ENCODE data around the gene ZNF672. TPM values are rescaled to one million over a fixed set of nuclear protein-coding genes. Genes with fewer than 3 reads are reported as not detected.
A peak's percentile ranks its signal among the peaks of the same experiment; 100 is the strongest.
"Not testable (repeated sequence)": the region's sequence is repeated elsewhere in the genome, so short reads cannot be mapped to it uniquely, and the experiment has no call there.

Gene ZNF672
- polyA plus RNA-seq, 3 donors from 2014 or later = 17.1 to 36.9 (median 29.3) TPM

DNA sequence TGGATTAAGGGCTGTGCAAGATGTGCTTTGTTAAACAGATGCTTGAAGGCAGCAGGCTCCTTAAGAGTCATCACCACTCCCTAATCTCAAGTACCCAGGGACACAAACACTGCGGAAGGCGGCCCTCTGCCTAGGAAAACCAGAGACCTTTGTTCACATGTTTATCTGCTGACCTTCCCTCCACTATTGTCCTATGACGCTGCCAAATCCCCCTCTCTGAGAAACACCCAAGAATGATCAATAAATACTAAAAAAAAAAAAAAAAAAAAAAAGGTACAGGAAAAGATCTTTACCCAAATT lies 7.4 kb upstream of the ZNF672 start:
- H3K27ac Mint-ChIP-seq = not testable (repeated sequence)

DNA sequence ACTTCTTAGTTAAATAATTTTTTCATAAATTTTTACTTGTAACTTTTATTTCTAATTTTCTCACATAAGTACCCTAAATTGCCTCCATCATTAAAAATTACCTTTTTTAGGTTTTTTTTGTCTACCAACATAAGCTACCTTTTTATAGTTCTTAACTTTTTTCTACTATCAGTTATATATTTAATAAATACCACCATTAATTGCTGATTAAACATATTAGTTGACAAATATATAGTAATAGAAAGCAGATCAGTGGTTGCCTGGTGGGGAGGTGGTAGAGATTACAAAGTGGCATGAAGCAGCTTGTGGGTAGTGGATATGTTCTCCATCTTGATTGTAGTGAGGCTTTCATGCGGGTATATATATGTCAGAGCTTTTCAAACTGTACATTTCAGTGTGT lies 6.2 kb upstream of the ZNF672 start:
- peaks cover 1 to 5% (median 5%) of the 10 kb centered on the region in 3 donors for H3K27me3 Mint-ChIP-seq (ENCODE audit: low read depth in 3 of 3)
- no peak overlapping the region for H3K27ac Mint-ChIP-seq
- peaks cover 8% of the 10 kb centered on the region in 2 donors for H3K4me1 Mint-ChIP-seq
- H3K4me3 Mint-ChIP-seq = no peak overlapping the region
- no peaks in the 10 kb centered on the region for H3K9me3 Mint-ChIP-seq
- no peak for DNase-seq
- H3K36me3 Mint-ChIP-seq = no peaks in the 10 kb centered on the region

More for the DNA sequence above, 7.4 kb upstream of the ZNF672 start:
- H3K36me3 Mint-ChIP-seq, H3K9me3 Mint-ChIP-seq, DNase-seq, H3K4me3 Mint-ChIP-seq: not testable (repeated sequence)
- Mint-ChIP-seq H3K4me1 (peaks cover 17 to 20% of the 10 kb centered on the region in 2 donors), H3K27me3 (ENCODE audit: low read depth in 3 of 3) (peaks cover 10 to 14% (median 10%) of the 10 kb centered on the region in 3 donors)

DNA sequence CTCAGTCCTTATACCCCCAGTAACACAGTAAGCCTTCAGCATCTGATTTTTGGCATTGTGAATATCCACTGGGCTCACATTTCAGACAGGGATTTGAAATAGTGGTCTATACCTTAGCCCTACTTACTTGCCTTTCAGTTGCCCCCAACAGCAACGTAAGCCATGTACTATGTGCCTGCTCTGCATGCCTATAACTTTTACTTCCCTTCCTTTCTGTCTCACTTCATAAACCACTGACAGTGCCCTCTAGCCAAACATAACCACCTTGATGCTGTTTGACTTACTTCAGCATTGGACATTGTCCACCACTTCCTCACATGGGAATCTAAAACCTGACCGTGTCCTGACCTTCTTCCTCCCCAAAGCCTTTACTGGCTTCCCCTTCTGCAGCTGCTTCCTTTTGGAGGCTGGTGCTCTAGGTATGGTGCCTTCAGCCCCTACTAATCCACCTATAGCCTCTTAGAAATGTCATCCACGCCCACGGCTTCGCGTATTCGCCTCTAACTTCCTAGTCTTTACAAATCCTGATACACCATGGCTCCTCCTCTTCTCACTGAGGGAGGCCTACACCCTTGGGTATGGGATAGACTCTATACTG lies 3.6 kb upstream of the ZNF672 start:
- H3K4me1 Mint-ChIP-seq = peaks cover 6 to 8% of the 10 kb centered on the region in 2 donors
- H3K36me3 Mint-ChIP-seq = no peaks in the 10 kb centered on the region
- peaks cover 7 to 15% (median 8%) of the 10 kb centered on the region in 3 donors for H3K27me3 Mint-ChIP-seq (ENCODE audit: low read depth in 3 of 3)
- DNase-seq = no peak
- no peaks in the 10 kb centered on the region for H3K9me3 Mint-ChIP-seq
- no peak overlapping the region for H3K4me3 Mint-ChIP-seq
- H3K27ac Mint-ChIP-seq = no peak overlapping the region

DNA sequence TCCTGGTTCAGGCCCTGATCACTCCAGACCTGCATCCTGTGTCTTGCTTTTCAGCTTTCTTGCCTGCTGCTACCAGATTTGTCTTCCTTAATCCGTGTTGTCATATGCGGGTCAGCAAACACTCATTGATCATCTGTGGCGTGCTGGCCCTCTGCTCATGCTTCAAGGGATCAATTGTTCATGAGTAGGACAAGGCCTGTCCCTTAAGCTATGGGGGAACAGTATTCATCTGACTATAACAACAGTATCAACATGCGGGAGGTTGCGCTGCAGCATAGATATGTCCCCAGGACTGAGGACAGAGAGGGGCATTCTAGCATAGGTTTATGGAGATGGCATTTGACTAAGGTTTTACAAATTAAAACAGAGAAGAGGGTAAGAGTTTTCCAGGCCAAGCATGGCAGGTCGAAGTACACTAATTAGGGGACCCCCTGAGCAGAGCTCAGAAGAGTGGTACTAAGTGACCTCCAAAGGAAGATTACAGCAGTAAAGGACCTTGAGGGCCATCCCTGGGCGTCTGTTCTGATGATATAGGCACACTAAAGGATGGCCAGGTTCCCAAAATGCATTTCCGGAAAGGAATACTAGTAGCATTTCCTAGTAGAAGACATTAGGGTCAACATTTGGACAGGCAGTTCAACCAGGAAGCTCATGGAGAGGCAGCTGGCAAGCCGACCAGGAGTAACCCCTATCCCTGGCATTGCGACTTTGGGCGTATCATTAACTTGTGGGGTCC lies 811 bp upstream of the ZNF672 start:
- Mint-ChIP-seq H3K36me3 (no peaks in the 10 kb centered on the region), H3K9me3 (no peaks in the 10 kb centered on the region), H3K27ac (no peak overlapping the region), H3K4me3 (no peak overlapping the region), H3K27me3 (ENCODE audit: low read depth in 3 of 3) (peaks cover 8 to 14% (median 8%) of the 10 kb centered on the region in 3 donors), H3K4me1 (peaks cover 25 to 30% of the 10 kb centered on the region in 2 donors)
- no peak for DNase-seq

DNA sequence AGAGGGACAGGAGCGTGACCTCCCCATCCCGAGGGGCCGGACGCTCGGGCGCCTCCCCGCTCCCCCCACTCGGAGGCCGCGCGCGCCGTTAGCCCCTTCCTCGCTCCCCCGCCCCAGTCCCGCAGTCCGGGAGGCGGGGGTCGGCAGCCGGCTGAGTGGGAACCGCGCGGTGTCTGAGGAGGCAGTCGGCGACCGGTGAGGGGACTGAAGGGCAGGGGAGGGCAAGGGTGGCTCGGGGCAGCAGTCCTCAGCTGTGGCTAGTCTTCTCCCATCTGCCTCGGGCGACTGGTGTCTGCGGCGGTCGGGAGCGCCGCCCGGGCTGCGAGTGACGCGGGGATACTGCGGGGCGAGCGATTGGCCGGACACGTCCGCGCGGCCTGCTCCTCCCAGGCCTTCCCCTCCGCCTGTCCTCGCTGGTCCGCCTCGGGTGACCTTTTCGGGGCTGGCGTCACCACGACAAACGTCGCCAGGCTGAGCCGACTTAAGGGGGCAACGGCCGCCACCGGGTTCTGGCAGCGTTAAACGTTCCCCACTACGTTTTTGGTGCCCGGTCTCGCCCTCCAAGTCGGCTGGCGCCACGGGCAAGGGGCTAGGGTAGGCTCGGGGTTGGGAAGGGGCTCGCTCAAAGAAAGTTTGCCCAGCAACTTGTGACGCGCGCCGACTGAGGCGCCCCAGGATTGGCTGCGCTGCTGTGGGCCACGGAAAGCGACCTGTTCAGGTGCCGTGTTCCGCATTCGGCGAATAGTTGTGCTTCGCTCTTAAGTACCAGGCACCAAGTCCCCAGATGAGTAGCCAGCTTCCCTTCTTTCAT lies 538 bp downstream of the ZNF672 start:
- Mint-ChIP-seq H3K4me3 (peak overlapping the region in 1 of 5 donors; percentile 95), H3K9me3 (no peaks in the 10 kb centered on the region), H3K36me3 (no peaks in the 10 kb centered on the region), H3K4me1 (peaks cover 25 to 33% of the 10 kb centered on the region in 2 donors), H3K27me3 (ENCODE audit: low read depth in 3 of 3) (peaks cover 4 to 13% (median 8%) of the 10 kb centered on the region in 3 donors), H3K27ac (peak overlapping the region in 4 of 6 donors; percentile 96 to 100 (median 99))
- peak; percentile 91 to 92 (median 92) for DNase-seq

DNA sequence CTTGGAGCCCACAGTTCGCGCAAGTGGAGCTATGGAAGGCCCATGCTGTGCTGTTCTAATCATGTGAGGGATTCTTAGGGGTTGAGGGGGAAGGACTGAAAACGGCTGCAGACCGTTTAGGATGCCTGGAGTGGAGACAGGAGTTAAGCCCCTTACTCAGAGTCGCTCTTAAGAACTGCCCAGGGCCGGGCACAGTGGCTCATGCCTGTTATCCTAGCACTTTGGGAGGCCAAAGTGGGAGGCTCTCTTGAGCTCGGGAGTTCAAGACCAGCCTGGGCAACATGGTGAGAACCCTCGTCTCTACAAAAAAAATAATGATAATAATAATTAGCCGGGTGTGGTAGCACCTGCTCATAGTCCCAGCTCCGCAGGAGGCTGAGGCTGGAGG lies 1.1 kb downstream of the ZNF672 start:
- H3K27me3 Mint-ChIP-seq (ENCODE audit: low read depth in 3 of 3) = peaks cover 4 to 13% (median 8%) of the 10 kb centered on the region in 3 donors
- H3K4me3 Mint-ChIP-seq = peak overlapping the region in 1 of 5 donors; percentile 95
- H3K36me3 Mint-ChIP-seq = peaks cover 0 to 2% (median 0%) of the 10 kb centered on the region in 3 donors

DNA sequence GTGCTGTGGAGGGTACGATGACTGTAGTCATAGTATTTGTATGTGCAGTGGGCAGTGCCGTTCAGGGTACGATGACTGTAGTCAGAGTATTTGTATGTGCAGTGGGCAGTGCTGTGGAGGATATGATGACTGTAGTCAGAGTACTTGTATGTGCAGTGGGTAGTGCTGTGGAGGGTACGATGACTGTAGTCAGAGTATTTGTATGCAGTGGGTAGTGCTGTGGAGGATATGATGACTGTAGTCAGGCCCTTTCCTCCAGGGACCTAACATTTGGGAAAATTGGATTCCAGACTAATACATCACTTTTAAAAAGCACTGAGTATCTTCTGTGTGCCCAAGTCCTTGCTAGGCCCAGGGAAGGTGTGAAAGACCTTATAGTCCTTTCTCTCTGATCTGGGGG lies 2.9 kb downstream of the ZNF672 start:
- Mint-ChIP-seq H3K9me3 (no peaks in the 10 kb centered on the region), H3K4me1 (peaks cover 25 to 33% of the 10 kb centered on the region in 2 donors), H3K27me3 (ENCODE audit: low read depth in 3 of 3) (peaks cover 4 to 13% (median 8%) of the 10 kb centered on the region in 3 donors), H3K36me3 (peaks cover 0 to 11% (median 6%) of the 10 kb centered on the region in 3 donors), H3K4me3 (peak overlapping the region in 3 of 5 donors; percentile 7 to 33 (median 17)), H3K27ac (peak overlapping the region in 3 of 6 donors; percentile 2 to 70 (median 16))
- no peak for DNase-seq

More for the DNA sequence above, 1.1 kb downstream of the ZNF672 start:
- no peak for DNase-seq
- peak overlapping the region in 4 of 6 donors; percentile 96 to 100 (median 99) for H3K27ac Mint-ChIP-seq
- peaks cover 25 to 33% of the 10 kb centered on the region in 2 donors for H3K4me1 Mint-ChIP-seq
- no peaks in the 10 kb centered on the region for H3K9me3 Mint-ChIP-seq

DNA sequence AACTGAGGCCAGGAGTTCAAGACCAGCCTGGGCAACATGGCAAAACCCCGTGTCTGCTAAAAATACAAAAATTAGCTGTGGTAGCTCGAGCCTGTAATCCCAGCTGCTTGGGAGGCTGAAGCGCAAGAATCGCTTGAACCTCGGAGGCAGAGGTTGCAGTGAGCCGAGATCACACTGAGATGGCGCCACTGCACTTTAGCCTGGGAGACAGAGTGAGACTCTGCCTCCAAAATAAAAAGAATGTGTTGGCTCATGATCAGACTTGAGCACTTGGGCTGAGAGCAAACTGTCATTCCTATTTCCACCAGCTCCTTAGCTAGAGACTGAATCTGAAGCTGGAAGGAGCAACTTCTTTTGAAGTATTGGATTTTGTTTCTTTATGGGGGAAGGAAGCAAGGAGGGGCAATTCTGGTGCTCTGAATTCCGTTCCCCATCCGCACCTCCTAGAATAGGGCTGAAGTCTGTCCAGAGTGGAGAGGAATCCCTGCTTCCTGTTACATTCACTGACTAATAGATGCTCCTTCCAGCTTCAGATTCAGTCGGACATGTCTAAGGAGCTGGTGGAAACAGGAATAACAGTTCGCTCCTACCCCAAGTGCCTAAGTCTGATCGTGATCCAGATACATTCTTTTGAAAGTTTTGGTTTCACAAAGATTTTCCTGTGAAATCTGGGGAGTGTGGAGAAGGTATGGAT lies 3.8 kb downstream of the ZNF672 start:
- Mint-ChIP-seq H3K9me3 (no peaks in the 10 kb centered on the region), H3K27me3 (ENCODE audit: low read depth in 3 of 3) (peaks cover 4 to 14% (median 8%) of the 10 kb centered on the region in 3 donors), H3K36me3 (peaks cover 2 to 18% (median 6%) of the 10 kb centered on the region in 3 donors), H3K4me1 (peaks cover 25 to 33% of the 10 kb centered on the region in 2 donors), H3K27ac (peak overlapping the region in 3 of 6 donors; percentile 28 to 62 (median 29)), H3K4me3 (peak overlapping the region in 1 of 5 donors; percentile 15)
- peak; percentile 37 to 56 (median 48) for DNase-seq

DNA sequence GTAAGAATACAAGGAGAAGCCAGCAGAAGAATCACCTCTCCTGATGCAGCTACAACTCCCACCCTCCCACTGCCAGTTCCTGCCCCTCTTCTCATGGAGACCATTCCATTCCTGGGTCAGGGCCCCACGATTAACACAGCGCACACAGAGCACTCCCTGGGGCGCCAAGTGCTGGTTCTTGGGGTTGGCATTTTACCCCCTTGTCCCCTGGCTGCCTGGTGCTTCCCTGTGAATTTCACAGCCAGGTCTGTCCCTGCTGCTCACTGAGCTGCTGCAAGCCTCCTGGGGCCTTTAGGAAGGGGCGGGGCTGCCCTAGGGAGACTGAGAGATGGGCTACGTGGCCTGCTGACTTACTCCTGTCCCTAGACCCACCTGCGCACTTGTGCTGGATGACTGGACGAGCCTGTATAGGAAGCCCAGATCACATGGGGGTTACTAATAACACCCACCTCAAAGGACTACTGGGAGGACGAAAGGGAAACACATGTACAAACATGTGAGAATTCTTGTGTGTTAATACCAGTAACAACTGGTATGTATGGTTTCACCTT lies 4.8 kb downstream of the ZNF672 start:
- DNase-seq = no peak
- no peak overlapping the region for H3K4me3 Mint-ChIP-seq
- H3K4me1 Mint-ChIP-seq = peaks cover 25 to 33% of the 10 kb centered on the region in 2 donors
- H3K27me3 Mint-ChIP-seq (ENCODE audit: low read depth in 3 of 3) = peaks cover 4 to 14% (median 8%) of the 10 kb centered on the region in 3 donors
- H3K36me3 Mint-ChIP-seq = peaks cover 3 to 20% (median 6%) of the 10 kb centered on the region in 3 donors
- H3K9me3 Mint-ChIP-seq = no peaks in the 10 kb centered on the region
- H3K27ac Mint-ChIP-seq = no peak overlapping the region

DNA sequence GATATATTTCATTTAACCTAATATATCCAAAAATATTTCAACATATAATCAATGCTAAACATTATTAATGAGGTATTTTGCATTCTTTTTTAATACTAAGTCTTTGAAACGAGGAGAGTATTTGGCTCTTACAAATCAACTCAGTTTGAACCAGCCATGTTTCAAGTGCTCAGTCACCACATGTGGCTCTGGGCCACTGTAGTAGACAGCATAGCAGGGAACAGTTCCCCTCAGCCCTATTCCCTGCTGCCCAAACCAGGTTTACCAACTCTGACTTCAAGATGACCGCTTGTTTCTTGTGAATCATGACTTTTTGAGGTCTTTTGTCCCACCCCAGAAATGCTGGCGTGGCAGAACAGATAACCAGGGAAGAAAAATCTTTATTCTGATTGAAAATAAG lies 5.7 kb downstream of the ZNF672 start:
- H3K27ac Mint-ChIP-seq = no peak overlapping the region
- no peak for DNase-seq
- peaks cover 4 to 22% (median 6%) of the 10 kb centered on the region in 3 donors for H3K36me3 Mint-ChIP-seq
- H3K4me1 Mint-ChIP-seq = peaks cover 25 to 32% of the 10 kb centered on the region in 2 donors
- H3K4me3 Mint-ChIP-seq = no peak overlapping the region
- H3K27me3 Mint-ChIP-seq (ENCODE audit: low read depth in 3 of 3) = peaks cover 1 to 8% (median 3%) of the 10 kb centered on the region in 3 donors
- H3K9me3 Mint-ChIP-seq = no peaks in the 10 kb centered on the region

DNA sequence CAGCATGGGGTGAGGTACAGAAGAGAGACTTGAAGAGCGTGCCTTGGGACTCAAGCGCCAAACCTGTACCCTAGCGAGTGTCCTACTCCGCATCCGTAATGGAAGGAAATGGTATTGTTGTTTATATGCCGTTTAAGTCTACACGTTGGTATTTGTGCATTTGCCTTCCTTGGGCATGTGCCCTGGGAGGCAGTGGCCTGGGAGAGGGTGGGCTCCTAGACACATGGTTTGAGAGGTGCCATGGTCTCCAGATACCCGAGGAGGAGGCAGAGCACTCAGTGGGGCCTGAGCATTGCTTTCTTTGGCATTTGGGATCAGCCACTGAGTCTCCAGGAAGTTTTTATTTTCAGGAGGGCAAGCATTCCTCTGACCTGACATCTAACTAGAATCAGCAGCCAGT lies 6.5 kb downstream of the ZNF672 start:
- H3K4me3 Mint-ChIP-seq = no peak overlapping the region
- H3K27ac Mint-ChIP-seq = no peak overlapping the region
- no peak for DNase-seq
- H3K4me1 Mint-ChIP-seq = peaks cover 20 to 23% of the 10 kb centered on the region in 2 donors
- peaks cover 8 to 27% (median 10%) of the 10 kb centered on the region in 3 donors for H3K36me3 Mint-ChIP-seq
- H3K9me3 Mint-ChIP-seq = no peaks in the 10 kb centered on the region
- H3K27me3 Mint-ChIP-seq (ENCODE audit: low read depth in 3 of 3) = peaks cover 0 to 5% (median 1%) of the 10 kb centered on the region in 3 donors

DNA sequence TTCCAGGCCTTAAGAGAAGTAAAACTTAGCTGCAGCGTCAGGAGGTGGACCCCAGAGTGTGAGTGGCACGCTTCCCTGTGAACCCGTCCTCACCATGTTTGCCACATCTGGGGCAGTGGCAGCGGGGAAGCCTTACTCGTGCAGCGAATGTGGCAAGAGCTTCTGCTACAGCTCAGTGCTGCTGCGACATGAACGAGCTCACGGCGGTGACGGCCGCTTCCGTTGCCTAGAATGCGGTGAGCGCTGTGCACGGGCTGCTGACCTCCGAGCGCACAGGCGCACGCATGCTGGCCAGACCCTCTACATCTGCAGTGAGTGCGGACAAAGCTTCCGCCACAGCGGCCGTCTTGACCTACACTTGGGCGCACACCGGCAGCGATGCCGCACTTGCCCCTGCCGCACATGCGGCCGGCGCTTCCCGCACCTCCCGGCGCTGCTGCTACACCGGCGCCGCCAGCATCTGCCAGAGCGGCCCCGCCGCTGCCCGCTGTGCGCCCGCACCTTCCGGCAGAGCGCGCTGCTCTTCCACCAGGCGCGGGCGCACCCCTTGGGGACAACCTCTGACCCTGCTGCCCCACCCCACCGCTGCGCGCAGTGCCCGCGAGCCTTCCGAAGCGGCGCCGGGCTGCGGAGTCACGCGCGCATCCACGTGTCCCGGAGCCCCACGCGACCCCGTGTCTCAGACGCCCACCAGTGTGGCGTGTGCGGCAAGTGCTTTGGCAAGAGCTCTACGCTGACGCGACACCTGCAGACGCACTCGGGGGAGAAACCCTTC lies 9.3 kb downstream of the ZNF672 start:
- peaks cover 2% of the 10 kb centered on the region in 2 donors for H3K4me1 Mint-ChIP-seq
- no peak overlapping the region for H3K4me3 Mint-ChIP-seq
- no peak for DNase-seq
- H3K27ac Mint-ChIP-seq = no peak overlapping the region
- peaks cover 0 to 6% (median 0%) of the 10 kb centered on the region in 3 donors for H3K27me3 Mint-ChIP-seq (ENCODE audit: low read depth in 3 of 3)
- peaks cover 10 to 33% (median 12%) of the 10 kb centered on the region in 3 donors for H3K36me3 Mint-ChIP-seq
- no peaks in the 10 kb centered on the region for H3K9me3 Mint-ChIP-seq

Data from immature natural killer cell (primary cell).